Neuronal stem cell (in vitro differentiated cells): ENCODE data around the gene CWF19L1.
"Not testable (repeated sequence)": the region's sequence is repeated elsewhere in the genome, so short reads cannot be mapped to it uniquely, and the experiment has no call there.

Experiments
- DNase-seq: peaks from one replicate; pipeline ENCODE4 v3.0.0-alpha.2; 2013; ENCODE audit warnings: low spot score
- H2AFZ ChIP-seq: one replicate; pipeline ENCODE4 v1.6.1; 2013; ENCODE audit warnings: mild to moderate bottlenecking, low read length, inconsistent platforms
- H2AK5ac ChIP-seq: 2 replicates; pipeline ENCODE4 v1.6.1; 2013; ENCODE audit warnings: low read depth, mild to moderate bottlenecking, inconsistent platforms, low read length, moderate library complexity, mixed read lengths
- H2BK120ac ChIP-seq: 2 replicates; pipeline ENCODE4 v1.6.1; 2013; ENCODE audit warnings: low read depth, mild to moderate bottlenecking, inconsistent platforms, low read length, moderate library complexity, mixed read lengths
- H2BK12ac ChIP-seq: one replicate; pipeline ENCODE4 v1.6.1; 2013; ENCODE audit warnings: low read length, inconsistent platforms
- H2BK15ac ChIP-seq: 2 replicates; pipeline ENCODE4 v1.6.1; 2013; ENCODE audit warnings: mild to moderate bottlenecking, low read length, inconsistent platforms, mixed read lengths
- H2BK5ac ChIP-seq: one replicate; pipeline ENCODE4 v1.6.1; 2013; ENCODE audit warnings: inconsistent platforms, mild to moderate bottlenecking, low read length, moderate library complexity
- H3K14ac ChIP-seq: one replicate; pipeline ENCODE4 v1.6.1; 2013; ENCODE audit warnings: low read length, inconsistent platforms
- H3K18ac ChIP-seq: 2 replicates; pipeline ENCODE4 v1.6.1; 2013; ENCODE audit warnings: low read length, inconsistent platforms
- H3K23ac ChIP-seq: 2 replicates; pipeline ENCODE4 v1.6.1; 2013; ENCODE audit warnings: low read depth, mild to moderate bottlenecking, mixed read lengths, low read length, inconsistent platforms; ENCODE audit not compliant: poor library complexity
- H3K27ac ChIP-seq: replicated peaks from 3 replicates; pipeline ENCODE4 v1.5.1; 2013; ENCODE audit warnings: low read length, inconsistent platforms
- H3K27me3 ChIP-seq, 3 experiments: 2 replicates each; pipeline ENCODE4 v1.6.1; 2013; ENCODE audit warnings: low read length in 3 of 3, mild to moderate bottlenecking in 2 of 3, inconsistent platforms in 1 of 3, low read depth in 1 of 3, mixed read lengths in 1 of 3, moderate library complexity in 1 of 3; ENCODE audit not compliant: control insufficient read depth in 3 of 3, insufficient read depth in 3 of 3
- H3K36me3 ChIP-seq, 2 donors: replicated peaks in 1 of 2; 2 replicates each; pipeline ENCODE4 v1.6.1; 2013; ENCODE audit warnings: low read length in 2 of 2; ENCODE audit not compliant: control insufficient read depth in 2 of 2, insufficient read depth in 2 of 2
- H3K4ac ChIP-seq: 2 replicates; pipeline ENCODE4 v1.6.1; 2013; ENCODE audit warnings: inconsistent platforms, mild to moderate bottlenecking, low read length, moderate library complexity
- H3K4me1 ChIP-seq, 2 donors: 1 replicate in 1 of 2; 2 replicates in 1 of 2; pipeline ENCODE4 v1.6.1; 2013; ENCODE audit warnings: low read length in 2 of 2, low read depth in 1 of 2; ENCODE audit not compliant: control insufficient read depth in 2 of 2, insufficient read depth in 1 of 2
- H3K4me2 ChIP-seq: one replicate; pipeline ENCODE4 v1.6.1; 2013; ENCODE audit warnings: mild to moderate bottlenecking, low read length, inconsistent platforms; ENCODE audit not compliant: insufficient read depth, poor library complexity, severe bottlenecking
- H3K4me3 ChIP-seq, 2 donors: 2 replicates each; pipeline ENCODE4 v1.5.1; 2013; ENCODE audit warnings: low read length in 2 of 2, mild to moderate bottlenecking in 2 of 2, inconsistent platforms in 1 of 2, moderate library complexity in 1 of 2
- H3K79me1 ChIP-seq: one replicate; pipeline ENCODE4 v1.6.1; 2013; ENCODE audit warnings: low read depth, mild to moderate bottlenecking, inconsistent platforms, low read length, moderate library complexity
- H3K9ac ChIP-seq: one replicate; pipeline ENCODE4 v1.6.1; 2013; ENCODE audit warnings: mild to moderate bottlenecking, low read depth, low read length, inconsistent platforms; ENCODE audit not compliant: poor library complexity
- H3K9me3 ChIP-seq, 2 donors: replicated peaks in 1 of 2; 2 replicates each; pipeline versions ENCODE3 to v1.6.1; 2013; ENCODE audit warnings: low read length in 2 of 2, mild to moderate bottlenecking in 2 of 2, inconsistent platforms in 1 of 2, low read depth in 1 of 2, mixed read lengths in 1 of 2, moderate library complexity in 1 of 2; ENCODE audit not compliant: control insufficient read depth in 2 of 2, insufficient read depth in 1 of 2
- H4K8ac ChIP-seq: one replicate; pipeline ENCODE4 v1.6.1; 2013; ENCODE audit warnings: low read depth, mild to moderate bottlenecking, inconsistent platforms, low read length, moderate library complexity
- H4K91ac ChIP-seq: one replicate; pipeline ENCODE4 v1.6.1; 2013; ENCODE audit warnings: low read length, low read depth, mild to moderate bottlenecking, inconsistent platforms; ENCODE audit not compliant: poor library complexity
- WGBS, 2 donors: extraction: QIAGEN DNeasy Blood & Tissue Kit; methylation state at CpG; one replicate each; pipeline ENCODE4 v1.1.7; 2013; ENCODE audit warnings: missing lambda C conversion rate in 2 of 2, mixed read lengths in 1 of 2; ENCODE audit not compliant: insufficient read length in 2 of 2, insufficient replicate concordance in 1 of 2; ENCODE audit errors: extremely low coverage in 2 of 2; 5-methylcytosine and 5-hydroxymethylcytosine counted together

Gene CWF19L1

GRCh38 chr10:100297242-100297641, 29.8 kb upstream of the CWF19L1 start:
- Histone ChIP-seq H3K27me3 (peaks cover 0 to 52% (median 0%) of the 10 kb centered on the region in 3 experiments), H4K8ac (no peak overlapping the region), H3K4me1 (peaks cover 0 to 20% of the 10 kb centered on the region in 2 donors), H3K4me3 (no peak overlapping the region), H2AFZ (no peak overlapping the region), H3K79me1 (no peaks in the 10 kb centered on the region), H2BK15ac (no peak overlapping the region), H2BK120ac (no peak overlapping the region), H3K9ac (no peak overlapping the region), H3K36me3 (no peaks in the 10 kb centered on the region), H3K9me3 (no peaks in the 10 kb centered on the region), H3K14ac (no peak overlapping the region), H4K91ac (no peak overlapping the region), H3K4ac (no peak overlapping the region), H2BK12ac (no peak overlapping the region), H2AK5ac (peak overlapping the region; percentile 93), H3K4me2 (no peak overlapping the region), H3K18ac (no peak overlapping the region), H3K27ac (no peak overlapping the region), H2BK5ac (no peak overlapping the region), H3K23ac (no peak overlapping the region)
- WGBS, 2 donors = no CpG with 5 or more reads among the region's 9 CpGs
- DNase-seq = no peak

GRCh38 chr10:100293066-100293465, 25.6 kb upstream of the CWF19L1 start:
- no peaks in the 10 kb centered on the region for H3K79me1 ChIP-seq
- no peak overlapping the region for H2BK12ac ChIP-seq
- H3K4me1 ChIP-seq = no peaks in the 10 kb centered on the region
- no peak overlapping the region for H3K4me3 ChIP-seq
- H3K27me3 ChIP-seq = peaks cover 0 to 77% (median 0%) of the 10 kb centered on the region in 3 experiments
- DNase-seq = no peak
- no peak overlapping the region for H2AK5ac ChIP-seq
- H3K14ac ChIP-seq = no peak overlapping the region
- H4K8ac ChIP-seq = no peak overlapping the region
- H3K9ac ChIP-seq = peak overlapping the region; percentile 2
- H4K91ac ChIP-seq = no peak overlapping the region
- H3K4me2 ChIP-seq = no peak overlapping the region
- no peak overlapping the region for H2AFZ ChIP-seq
- no peak overlapping the region for H3K18ac ChIP-seq
- no peaks in the 10 kb centered on the region for H3K9me3 ChIP-seq
- H3K4ac ChIP-seq = no peak overlapping the region
- no peak overlapping the region for H3K27ac ChIP-seq
- H2BK120ac ChIP-seq = no peak overlapping the region
- no peaks in the 10 kb centered on the region for H3K36me3 ChIP-seq
- no peak overlapping the region for H2BK5ac ChIP-seq
- no peak overlapping the region for H2BK15ac ChIP-seq
- H3K23ac ChIP-seq = no peak overlapping the region

- H3K4me3 ChIP-seq, H4K8ac ChIP-seq, H3K4me2 ChIP-seq, H2BK15ac ChIP-seq, H3K79me1 ChIP-seq, H3K18ac ChIP-seq, H2AFZ ChIP-seq, H3K27ac ChIP-seq, H4K91ac ChIP-seq, H3K4me1 ChIP-seq, H3K36me3 ChIP-seq, H3K23ac ChIP-seq, DNase-seq, H3K9ac ChIP-seq, H2BK5ac ChIP-seq, H2AK5ac ChIP-seq, H3K9me3 ChIP-seq, H3K14ac ChIP-seq, H3K4ac ChIP-seq, H2BK12ac ChIP-seq, H2BK120ac ChIP-seq: not testable (repeated sequence)
- no CpG with 5 or more reads among the region's 4 CpGs for WGBS, 2 donors
- peaks cover 0 to 73% (median 0%) of the 10 kb centered on the region in 3 experiments for H3K27me3 ChIP-seq
Observed at GRCh38 chr10:100292300-100292699, 24.9 kb upstream of the CWF19L1 start.

GRCh38 chr10:100291356-100291755, 23.9 kb upstream of the CWF19L1 start:
- H3K18ac ChIP-seq = no peak overlapping the region
- H3K27ac ChIP-seq = no peak overlapping the region
- no peak overlapping the region for H2BK120ac ChIP-seq
- no peak overlapping the region for H3K23ac ChIP-seq
- H3K4me3 ChIP-seq = no peak overlapping the region
- no peaks in the 10 kb centered on the region for H3K9me3 ChIP-seq
- peaks cover 0 to 4% of the 10 kb centered on the region in 2 donors for H3K4me1 ChIP-seq
- H3K27me3 ChIP-seq = peaks cover 0 to 64% (median 0%) of the 10 kb centered on the region in 3 experiments
- H3K79me1 ChIP-seq = no peaks in the 10 kb centered on the region
- no peak overlapping the region for H3K4me2 ChIP-seq
- no peak overlapping the region for H3K14ac ChIP-seq
- H2BK15ac ChIP-seq = no peak overlapping the region
- no peak overlapping the region for H2AK5ac ChIP-seq
- no peak for DNase-seq
- no peaks in the 10 kb centered on the region for H3K36me3 ChIP-seq
- H4K8ac ChIP-seq = no peak overlapping the region
- H3K9ac ChIP-seq = no peak overlapping the region
- no peak overlapping the region for H2BK5ac ChIP-seq
- no CpG with 5 or more reads among the region's 3 CpGs for WGBS, 2 donors
- no peak overlapping the region for H2AFZ ChIP-seq
- H3K4ac ChIP-seq = no peak overlapping the region
- H2BK12ac ChIP-seq = no peak overlapping the region
- no peak overlapping the region for H4K91ac ChIP-seq
